ENCODE data around the gene TECTA.

Gene TECTA, protein sequence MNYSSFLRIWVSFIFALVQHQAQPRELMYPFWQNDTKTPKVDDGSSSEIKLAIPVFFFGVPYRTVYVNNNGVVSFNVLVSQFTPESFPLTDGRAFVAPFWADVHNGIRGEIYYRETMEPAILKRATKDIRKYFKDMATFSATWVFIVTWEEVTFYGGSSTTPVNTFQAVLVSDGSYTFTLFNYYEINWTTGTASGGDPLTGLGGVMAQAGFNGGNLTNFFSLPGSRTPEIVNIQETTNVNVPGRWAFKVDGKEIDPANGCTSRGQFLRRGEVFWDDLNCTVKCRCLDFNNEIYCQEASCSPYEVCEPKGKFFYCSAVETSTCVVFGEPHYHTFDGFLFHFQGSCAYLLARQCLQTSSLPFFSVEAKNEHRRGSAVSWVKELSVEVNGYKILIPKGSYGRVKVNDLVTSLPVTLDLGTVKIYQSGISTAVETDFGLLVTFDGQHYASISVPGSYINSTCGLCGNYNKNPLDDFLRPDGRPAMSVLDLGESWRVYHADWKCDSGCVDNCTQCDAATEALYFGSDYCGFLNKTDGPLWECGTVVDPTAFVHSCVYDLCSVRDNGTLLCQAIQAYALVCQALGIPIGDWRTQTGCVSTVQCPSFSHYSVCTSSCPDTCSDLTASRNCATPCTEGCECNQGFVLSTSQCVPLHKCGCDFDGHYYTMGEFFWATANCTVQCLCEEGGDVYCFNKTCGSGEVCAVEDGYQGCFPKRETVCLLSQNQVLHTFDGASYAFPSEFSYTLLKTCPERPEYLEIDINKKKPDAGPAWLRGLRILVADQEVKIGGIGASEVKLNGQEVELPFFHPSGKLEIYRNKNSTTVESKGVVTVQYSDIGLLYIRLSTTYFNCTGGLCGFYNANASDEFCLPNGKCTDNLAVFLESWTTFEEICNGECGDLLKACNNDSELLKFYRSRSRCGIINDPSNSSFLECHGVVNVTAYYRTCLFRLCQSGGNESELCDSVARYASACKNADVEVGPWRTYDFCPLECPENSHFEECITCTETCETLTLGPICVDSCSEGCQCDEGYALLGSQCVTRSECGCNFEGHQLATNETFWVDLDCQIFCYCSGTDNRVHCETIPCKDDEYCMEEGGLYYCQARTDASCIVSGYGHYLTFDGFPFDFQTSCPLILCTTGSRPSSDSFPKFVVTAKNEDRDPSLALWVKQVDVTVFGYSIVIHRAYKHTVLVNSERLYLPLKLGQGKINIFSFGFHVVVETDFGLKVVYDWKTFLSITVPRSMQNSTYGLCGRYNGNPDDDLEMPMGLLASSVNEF (N-terminal part only)

GRCh38 chr11:121100943-121101342 is at the start of gene TECTA:
TECTA (plus strand) TSS chr11:121101243; CDS start chr11:121102666, 1,423 bp downstream.
- DNase-seq (ENCODE audit: low read depth in 3 of 3), result no peak

DNA sequence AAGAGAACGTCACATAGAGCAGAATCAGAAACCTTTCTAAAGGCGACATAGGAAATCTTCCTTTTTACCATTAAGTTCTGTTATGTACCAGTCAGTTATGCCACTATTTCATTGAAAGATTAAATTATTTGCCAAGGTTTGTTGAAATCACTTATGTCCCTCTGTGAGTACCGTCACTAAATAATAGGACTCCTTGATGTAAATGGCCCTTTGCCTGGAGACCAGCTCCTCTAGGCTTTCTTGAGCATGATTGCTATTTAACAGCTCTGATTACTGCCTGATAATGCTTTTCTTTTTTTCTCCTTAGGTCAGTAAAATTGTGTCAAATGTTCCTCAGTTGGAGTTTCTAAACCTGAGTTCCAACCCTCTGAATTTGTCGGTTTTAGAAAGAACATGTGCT is 47.8 kb upstream of the TECTA start:
- no peak for DNase-seq (ENCODE audit: low read depth in 3 of 3)

DNA sequence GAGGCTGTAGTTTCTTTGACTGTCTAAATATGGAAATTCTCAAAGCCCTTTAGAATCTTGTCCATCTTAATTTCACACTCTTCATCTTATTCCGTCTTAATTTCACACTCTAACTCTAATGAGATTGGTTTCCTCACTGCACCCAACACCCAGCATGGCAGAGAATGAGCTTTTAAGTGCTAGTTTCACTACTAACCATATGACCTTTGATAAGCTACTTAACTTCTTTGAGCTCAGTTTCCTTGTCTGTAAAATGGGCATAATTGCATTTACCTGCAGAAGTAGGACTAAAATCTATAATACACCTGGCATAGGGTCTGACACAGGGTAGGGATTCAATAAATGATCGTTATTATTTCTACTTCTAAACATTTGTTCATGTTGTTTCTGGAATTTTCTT is 46.8 kb upstream of the TECTA start:
- DNase-seq (ENCODE audit: low read depth in 3 of 3), result no peak

GRCh38 chr11:121055076-121055475 is 46.0 kb upstream of the TECTA start:
- no peak for DNase-seq (ENCODE audit: low read depth in 3 of 3)

DNA sequence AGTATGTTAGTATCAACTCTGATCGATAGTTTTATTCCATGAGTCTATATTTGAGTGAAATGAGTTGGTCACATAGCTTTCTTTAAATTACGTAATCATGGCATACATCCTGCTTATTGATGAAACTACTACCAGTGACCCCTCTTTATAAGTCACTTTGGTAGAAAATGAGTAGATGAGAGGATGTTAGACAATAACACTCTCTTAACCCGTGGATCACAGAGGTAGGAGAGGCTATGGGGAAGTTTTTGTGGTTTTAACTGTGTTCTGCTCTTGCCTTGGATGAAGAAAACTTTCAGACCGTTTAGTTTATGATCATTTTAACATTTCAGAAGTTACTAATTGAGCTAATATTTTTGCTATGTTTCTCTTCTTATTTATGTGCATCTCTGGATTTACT is 43.1 kb upstream of the TECTA start:
- DNase-seq (ENCODE audit: low read depth in 3 of 3), result no peak

DNA sequence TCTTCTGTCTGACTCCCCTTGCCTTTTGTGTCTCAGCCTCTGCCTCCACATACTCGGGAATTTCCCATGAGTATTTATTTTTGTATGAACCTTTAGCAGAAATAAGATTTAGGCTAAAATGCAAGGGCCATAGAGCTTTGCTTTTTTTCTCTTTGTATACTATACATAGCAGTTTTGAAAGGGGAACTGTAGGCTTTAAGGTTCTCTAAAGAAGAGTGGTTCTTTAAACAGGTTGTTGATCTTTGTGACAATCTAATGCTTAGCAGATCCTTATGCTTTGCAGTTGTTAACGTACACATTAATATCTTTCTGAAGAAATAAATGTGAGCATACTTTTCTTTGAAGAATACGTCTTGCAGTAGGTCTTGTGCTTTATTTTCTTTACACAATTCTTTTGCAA is 42.1 kb upstream of the TECTA start:
- DNase-seq (ENCODE audit: low read depth in 3 of 3), result no peak

GRCh38 chr11:121059605-121060004 is 41.4 kb upstream of the TECTA start:
- no peak for DNase-seq (ENCODE audit: low read depth in 3 of 3)

- no peak for DNase-seq (ENCODE audit: low read depth in 3 of 3)
These were observed 37.3 kb upstream of the TECTA start for GRCh38 chr11:121063728-121064127.

- DNase-seq (ENCODE audit: low read depth in 3 of 3), result no peak
These were observed 34.4 kb upstream of the TECTA start for GRCh38 chr11:121066623-121067022.

DNA sequence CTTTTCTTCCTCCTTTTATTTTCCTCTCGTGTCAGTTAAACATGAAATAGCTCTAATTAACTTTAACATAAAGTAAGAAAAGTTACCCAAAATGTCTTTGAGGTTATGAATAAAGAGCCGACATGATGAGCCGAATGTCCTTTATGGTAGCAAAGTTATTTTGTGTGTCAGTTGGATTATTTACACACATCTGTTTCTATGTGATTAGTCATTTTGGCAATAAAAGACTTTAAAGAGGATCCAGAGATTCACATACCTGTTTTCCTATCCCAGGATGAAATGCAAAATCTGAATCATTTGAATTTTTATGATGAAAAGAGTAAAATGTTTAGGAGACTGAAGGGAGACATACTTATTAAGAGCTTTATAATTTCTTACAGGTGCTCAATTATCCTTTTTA is 34.0 kb upstream of the TECTA start:
- DNase-seq (ENCODE audit: low read depth in 3 of 3), result no peak

DNA sequence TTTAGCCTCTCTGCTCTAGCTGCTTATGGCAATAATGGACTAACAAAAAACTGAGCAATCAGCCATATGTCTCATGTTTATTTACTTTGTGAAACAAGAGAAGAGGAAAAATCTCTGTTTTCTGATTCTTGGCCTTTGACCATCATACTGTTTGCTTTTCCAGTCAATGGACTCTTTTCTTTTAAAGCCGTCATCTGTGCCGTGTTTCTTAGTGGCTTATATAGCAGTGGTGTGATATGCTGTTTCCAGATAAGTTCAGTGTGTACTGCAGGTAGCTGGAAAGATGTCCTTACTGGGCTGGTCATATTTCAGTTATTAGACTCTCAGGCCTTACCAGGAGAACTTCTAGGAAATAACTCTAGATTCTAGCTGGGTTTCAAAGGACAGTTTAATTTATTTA is 33.6 kb upstream of the TECTA start:
- DNase-seq (ENCODE audit: low read depth in 3 of 3), result no peak

DNA sequence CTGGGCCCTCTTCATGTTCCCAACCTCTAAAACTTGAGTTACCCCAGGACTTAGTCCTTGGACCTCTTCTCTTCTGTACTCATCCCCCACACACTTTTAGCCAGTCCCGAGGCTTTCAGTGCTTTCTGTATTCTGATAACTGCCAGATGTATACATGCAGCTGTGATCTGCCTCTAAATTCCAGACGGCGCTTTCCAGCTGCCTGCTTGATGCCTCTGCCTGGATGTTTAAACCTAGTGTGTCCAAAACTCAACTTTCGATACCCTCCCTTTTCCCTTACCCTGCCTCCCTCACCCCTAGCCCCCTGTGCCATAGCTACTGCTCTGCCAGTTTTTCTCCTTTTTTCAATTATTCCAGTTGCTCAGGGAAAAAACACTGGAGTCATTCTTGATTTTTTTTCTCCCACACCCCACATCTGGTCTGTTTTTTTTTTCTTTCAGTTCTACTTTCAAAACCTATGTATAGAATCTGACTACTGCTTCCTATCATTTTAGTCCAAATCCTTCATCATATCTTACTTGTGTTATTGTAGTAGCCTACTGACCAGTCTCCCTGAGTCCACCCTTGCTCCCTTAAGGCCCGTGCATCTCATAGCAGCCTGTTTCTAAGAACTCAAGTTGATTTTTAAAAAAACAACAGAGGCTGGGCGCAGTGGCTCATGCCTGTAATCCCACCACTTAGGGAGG is 32.9 kb upstream of the TECTA start:
- DNase-seq (ENCODE audit: low read depth in 3 of 3), result no peak

DNA sequence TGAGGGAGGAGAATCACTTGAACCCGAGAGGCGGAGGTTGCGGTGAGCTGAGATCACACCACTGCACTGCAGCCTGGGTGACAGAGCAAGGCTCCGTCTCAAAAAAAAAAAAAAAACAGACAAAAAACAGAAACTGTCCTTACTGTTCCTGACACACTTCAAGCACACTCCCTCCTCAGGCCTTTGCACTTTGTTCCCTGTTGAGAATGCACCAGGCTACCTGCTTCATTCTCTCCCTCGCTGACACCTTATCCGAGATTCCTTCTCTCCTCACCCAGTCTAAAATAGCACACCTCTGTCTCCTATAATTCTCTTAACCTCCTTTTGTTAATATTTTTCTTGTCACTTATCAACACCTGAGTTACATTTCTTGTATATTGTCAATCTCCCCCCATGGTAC is 32.3 kb upstream of the TECTA start:
- no peak for DNase-seq (ENCODE audit: low read depth in 3 of 3)

- no peak for DNase-seq (ENCODE audit: low read depth in 3 of 3)
These were observed 29.8 kb upstream of the TECTA start for GRCh38 chr11:121070951-121071845.

DNA sequence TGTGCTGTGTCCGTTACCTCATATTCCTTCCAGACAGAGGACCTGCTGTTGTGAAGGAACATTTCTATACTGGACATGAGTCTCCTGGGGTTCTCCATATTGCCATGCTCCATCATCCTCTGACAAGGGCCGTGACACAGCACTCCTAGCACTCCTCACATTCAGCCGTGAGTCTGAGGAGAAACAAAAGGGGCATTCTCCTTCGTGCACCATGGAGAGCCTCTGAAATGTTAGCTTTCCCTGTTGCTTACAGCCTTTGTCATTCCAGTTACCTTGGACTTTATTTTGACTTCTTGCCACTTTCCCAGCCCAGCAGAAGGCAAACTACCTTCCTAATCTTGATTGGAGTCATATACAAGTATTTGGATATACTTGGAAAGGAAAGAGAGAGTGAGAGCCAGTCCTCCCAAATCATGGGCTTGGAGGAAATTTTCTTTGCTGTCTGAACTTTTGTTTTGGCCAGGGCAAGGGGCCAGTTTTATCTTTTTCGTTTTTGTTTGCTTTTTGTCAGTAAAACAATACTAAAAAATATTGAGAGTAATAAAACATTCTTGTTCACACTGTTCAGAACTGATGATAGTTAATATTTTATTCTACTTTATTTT is 29.1 kb upstream of the TECTA start:
- no peak for DNase-seq (ENCODE audit: low read depth in 3 of 3)

DNA sequence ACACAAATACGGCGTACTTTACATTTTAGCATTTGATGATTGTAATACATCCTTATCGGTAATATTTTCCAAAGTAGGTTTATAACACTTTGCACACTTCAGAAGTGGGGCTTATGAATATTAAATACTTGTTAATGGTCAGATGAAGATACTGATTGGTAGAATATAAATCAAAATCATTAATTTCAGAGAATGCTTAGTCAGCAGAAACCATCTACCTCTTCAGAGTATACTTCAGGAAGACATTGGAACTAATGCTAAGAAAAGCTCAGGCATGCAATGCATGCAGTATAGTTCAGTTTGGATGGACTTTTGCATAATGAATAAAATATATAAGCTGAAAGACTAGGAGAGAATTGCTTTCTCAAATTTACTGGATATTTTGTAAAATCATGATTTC is 19.7 kb upstream of the TECTA start:
- DNase-seq (ENCODE audit: low read depth in 3 of 3), result no peak

- DNase-seq (ENCODE audit: low read depth in 3 of 3), result no peak
These were observed 18.8 kb upstream of the TECTA start for GRCh38 chr11:121082219-121082618.

DNA sequence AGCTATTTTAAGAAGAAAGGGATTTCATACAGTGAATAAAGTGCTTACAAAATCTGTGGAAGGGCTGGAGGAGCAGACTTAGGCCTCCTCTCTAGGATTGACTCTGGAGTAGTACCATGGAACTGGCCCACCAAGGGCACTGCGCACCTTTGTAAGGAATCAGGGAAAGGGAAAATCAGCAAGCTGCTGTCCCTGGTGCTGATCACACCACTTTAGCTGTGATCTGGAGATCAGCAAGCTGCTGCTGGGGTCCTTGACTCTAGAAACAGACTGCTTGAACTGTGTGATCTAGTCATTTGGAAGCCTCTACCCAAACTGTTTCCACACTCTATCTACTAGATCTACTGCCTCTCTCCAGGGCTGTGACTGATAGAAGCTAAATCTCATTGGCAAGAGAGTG is 18.4 kb upstream of the TECTA start:
- DNase-seq (ENCODE audit: low read depth in 3 of 3), result no peak

- DNase-seq (ENCODE audit: low read depth in 3 of 3), result no peak
These were observed 14.2 kb upstream of the TECTA start for GRCh38 chr11:121086866-121087265.

DNA sequence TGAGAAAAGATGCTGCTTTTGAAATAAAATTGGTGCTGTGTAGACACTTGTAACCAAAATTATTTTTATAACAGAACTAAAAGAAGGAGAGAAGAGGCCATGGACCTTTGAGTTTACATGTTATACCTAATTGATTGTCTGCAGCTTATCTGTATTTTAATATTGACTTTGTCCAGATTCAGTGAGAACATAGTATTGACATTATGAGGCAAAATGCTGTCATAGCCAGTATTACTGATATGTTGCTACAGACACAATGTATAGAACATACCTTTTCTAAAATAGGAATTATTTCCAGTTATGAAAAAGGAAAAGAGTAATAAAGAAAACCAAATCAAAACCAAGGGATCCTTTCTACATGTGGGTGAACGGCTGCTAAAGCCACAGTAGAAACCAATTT is 11.5 kb upstream of the TECTA start:
- DNase-seq (ENCODE audit: low read depth in 3 of 3), result no peak

Measured in stimulated activated CD4-positive, alpha-beta T cell treated with anti-CD3 and anti-CD28 coated beads, TNF-alpha, amount 100 ng/mL, for 48 hours (primary cell).